Esophagus squamous epithelium (tissue), 4 donors: ENCODE measurements around the gene CNTN1.

Source experiments
- POLR2A ChIP-seq, 4 donors: fragments of 450-650 bp; IDR thresholded peaks; one replicate each; pipeline ENCODE4 v1.6.1; 2017; ENCODE audit warnings: antibody characterized with exemption in 4 of 4, mild to moderate bottlenecking in 4 of 4, moderate library complexity in 3 of 4
- TF ChIP-seq, protein P1 (sequence below), 6 experiments: fragments of 450-650 bp in 4 of 6; fragments of 200-600 bp in 2 of 6; sonication (generic) in 2 of 6; IDR thresholded peaks; one replicate each; pipeline ENCODE4 v1.5.1; 2016 to 2019; ENCODE audit warnings: antibody characterized with exemption in 6 of 6, mild to moderate bottlenecking in 4 of 6, moderate library complexity in 4 of 6

DNA sequence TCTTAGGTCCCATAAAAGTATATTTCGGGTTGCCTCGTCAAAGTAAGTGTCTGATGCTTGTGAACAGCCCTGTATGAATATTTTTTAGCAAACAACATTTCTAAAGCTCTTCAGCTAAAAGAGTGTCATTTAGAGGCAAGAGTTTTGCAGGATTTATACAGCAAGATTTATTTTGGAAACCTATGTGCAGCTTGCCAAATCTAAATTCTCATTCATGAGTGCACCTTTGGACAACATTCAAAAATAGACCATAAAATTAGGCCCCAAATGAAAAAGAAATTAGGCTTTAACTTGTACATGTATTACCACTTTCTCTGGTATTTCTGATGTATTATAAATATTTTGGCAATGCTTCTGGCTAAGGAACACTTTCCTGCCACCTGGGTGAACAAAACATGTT lies 271.5 kb downstream of the CNTN1 start:
- TF ChIP-seq POLR2A (IDR thresholded peaks at IDR 0.05) = no peak
- TF ChIP-seq, protein P1, sequence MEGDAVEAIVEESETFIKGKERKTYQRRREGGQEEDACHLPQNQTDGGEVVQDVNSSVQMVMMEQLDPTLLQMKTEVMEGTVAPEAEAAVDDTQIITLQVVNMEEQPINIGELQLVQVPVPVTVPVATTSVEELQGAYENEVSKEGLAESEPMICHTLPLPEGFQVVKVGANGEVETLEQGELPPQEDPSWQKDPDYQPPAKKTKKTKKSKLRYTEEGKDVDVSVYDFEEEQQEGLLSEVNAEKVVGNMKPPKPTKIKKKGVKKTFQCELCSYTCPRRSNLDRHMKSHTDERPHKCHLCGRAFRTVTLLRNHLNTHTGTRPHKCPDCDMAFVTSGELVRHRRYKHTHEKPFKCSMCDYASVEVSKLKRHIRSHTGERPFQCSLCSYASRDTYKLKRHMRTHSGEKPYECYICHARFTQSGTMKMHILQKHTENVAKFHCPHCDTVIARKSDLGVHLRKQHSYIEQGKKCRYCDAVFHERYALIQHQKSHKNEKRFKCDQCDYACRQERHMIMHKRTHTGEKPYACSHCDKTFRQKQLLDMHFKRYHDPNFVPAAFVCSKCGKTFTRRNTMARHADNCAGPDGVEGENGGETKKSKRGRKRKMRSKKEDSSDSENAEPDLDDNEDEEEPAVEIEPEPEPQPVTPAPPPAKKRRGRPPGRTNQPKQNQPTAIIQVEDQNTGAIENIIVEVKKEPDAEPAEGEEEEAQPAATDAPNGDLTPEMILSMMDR (IDR thresholded peaks at IDR 0.05) = no peak
